Calu3 (cell line): Measurements from ENCODE around the gene ZBTB22. TPM values are rescaled to one million over a fixed set of nuclear protein-coding genes. Genes with fewer than 3 reads are reported as not detected.

Source experiments
- BruUV-seq: library from RNA; stranded (reverse); fragments of 400-500 nt; replicated peaks from 2 replicates; lab custom pipeline; 2021; lab: Mats Ljungman, UMichigan
- CTCF ChIA-PET: fragments of 300-600 bp; sonication (Branson Sonifier 250); formaldehyde crosslinking; loops from one replicate; lab custom pipeline; 2022; ENCODE audit warnings: antibody characterized with exemption; lab: Charles Lee
- DNase-seq: peaks from one replicate; pipeline ENCODE4 v3.0.0; 2022
- H3K27ac Mint-ChIP-seq: one replicate; pipeline ENCODE4 v1.8.0; 2022; ENCODE audit warnings: mixed read lengths; ENCODE audit not compliant: unreplicated experiment
- H3K27me3 Mint-ChIP-seq: one replicate; pipeline ENCODE4 v1.8.0; 2022; ENCODE audit warnings: mixed read lengths; ENCODE audit not compliant: unreplicated experiment
- H3K36me3 Mint-ChIP-seq: one replicate; pipeline ENCODE4 v1.8.0; 2022; ENCODE audit warnings: mild to moderate bottlenecking, moderate library complexity, mixed read lengths; ENCODE audit not compliant: insufficient read depth, unreplicated experiment
- H3K4me1 Mint-ChIP-seq: one replicate; pipeline ENCODE4 v1.8.0; 2022; ENCODE audit warnings: mild to moderate bottlenecking, low read depth, mixed read lengths; ENCODE audit not compliant: unreplicated experiment
- H3K4me3 Mint-ChIP-seq: one replicate; pipeline ENCODE4 v1.8.0; 2022; ENCODE audit warnings: mild to moderate bottlenecking, low read depth, moderate library complexity, mixed read lengths; ENCODE audit not compliant: unreplicated experiment
- H3K9me3 Mint-ChIP-seq: one replicate; pipeline ENCODE4 v1.8.0; 2022; ENCODE audit warnings: low read depth, mixed read lengths; ENCODE audit not compliant: unreplicated experiment
- intact Hi-C: fragments of 100-400 bp; cut with micrococcal nuclease; formaldehyde crosslinking; loops from one replicate; pipeline ENCODE4 v1.10.0; 2022; ENCODE audit not compliant: unreplicated experiment
- total RNA-seq: library from RNA; stranded (reverse); gene quantifications from 2 replicates; pipeline ENCODE4 v1.2.3, GENCODE V29; 2022
- TF ChIP-seq, protein P1 (sequence below): fragments of 200-600 bp; IDR thresholded peaks from one replicate; pipeline ENCODE4 v1.8.0; 2022; ENCODE audit warnings: antibody characterized with exemption; ENCODE audit not compliant: unreplicated experiment

Gene ZBTB22
- total RNA-seq, 1 experiment from 2014 or later = 22.6 TPM

DNA sequence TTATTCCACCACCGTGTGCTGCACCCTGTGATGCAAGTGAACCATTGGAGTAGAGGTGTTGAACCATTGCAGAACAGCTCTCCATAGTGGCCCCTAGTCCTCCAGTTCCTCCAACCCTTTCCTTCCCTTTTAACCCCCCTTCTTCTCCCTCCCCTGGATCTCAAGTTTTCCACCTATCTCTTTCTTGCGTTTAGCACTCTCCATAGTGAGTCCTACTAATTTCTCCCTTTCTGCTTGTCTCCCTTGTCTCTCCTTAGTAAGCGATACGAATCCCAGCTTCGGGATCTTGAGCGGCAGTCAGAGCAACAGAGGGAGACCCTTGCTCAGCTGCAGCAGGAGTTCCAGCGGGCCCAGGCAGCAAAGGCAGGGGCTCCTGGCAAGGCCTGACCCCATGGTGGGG lies 27.1 kb downstream of the ZBTB22 start:
- TF ChIP-seq, protein P1, sequence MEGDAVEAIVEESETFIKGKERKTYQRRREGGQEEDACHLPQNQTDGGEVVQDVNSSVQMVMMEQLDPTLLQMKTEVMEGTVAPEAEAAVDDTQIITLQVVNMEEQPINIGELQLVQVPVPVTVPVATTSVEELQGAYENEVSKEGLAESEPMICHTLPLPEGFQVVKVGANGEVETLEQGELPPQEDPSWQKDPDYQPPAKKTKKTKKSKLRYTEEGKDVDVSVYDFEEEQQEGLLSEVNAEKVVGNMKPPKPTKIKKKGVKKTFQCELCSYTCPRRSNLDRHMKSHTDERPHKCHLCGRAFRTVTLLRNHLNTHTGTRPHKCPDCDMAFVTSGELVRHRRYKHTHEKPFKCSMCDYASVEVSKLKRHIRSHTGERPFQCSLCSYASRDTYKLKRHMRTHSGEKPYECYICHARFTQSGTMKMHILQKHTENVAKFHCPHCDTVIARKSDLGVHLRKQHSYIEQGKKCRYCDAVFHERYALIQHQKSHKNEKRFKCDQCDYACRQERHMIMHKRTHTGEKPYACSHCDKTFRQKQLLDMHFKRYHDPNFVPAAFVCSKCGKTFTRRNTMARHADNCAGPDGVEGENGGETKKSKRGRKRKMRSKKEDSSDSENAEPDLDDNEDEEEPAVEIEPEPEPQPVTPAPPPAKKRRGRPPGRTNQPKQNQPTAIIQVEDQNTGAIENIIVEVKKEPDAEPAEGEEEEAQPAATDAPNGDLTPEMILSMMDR = no peak
- H3K4me3 Mint-ChIP-seq = peak overlapping the region; percentile 81
- intact Hi-C loops = no loop called here
- no TSS peak for BruUV-seq
- DNase-seq = no peak
- H3K27me3 Mint-ChIP-seq = no peaks in the 10 kb centered on the region
- peaks cover 42% of the 10 kb centered on the region for H3K4me1 Mint-ChIP-seq
- CTCF ChIA-PET = interaction anchor here (0.9 to 2.2 kb wide), 2 partner anchors 13 to 27 kb away, joined by 5 to 10 read pairs; partner anchors contain the start of genes B3GALT4 and ZBTB22
- peaks cover 72% of the 10 kb centered on the region for H3K36me3 Mint-ChIP-seq
- peak overlapping the region; percentile 69 for H3K27ac Mint-ChIP-seq
- no peaks in the 10 kb centered on the region for H3K9me3 Mint-ChIP-seq

DNA sequence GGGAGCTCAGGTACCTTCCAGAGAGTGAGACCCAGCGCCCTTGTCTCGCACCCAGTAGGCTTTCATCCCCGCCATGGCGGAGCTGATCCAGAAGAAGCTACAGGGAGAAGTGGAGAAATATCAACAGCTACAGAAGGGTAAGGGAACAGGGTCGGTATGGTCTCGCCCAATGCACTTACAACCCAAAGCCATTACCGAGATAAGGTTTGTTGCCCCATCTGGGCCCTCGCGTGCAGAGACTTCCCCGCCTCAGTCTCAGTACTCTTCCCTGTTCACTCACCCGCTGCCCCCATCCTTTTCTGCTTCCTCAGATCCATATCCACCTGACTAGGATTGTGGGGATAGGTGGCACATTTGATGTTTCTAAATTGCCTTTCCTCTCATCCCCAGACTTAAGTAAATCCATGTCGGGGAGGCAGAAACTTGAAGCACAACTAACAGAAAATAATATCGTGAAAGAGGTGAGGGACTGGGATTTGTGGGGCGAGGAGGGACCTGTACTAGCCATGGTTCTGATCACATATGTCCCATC lies 27.7 kb downstream of the ZBTB22 start:
- TF ChIP-seq, protein P1 = no peak
- no peak for DNase-seq
- Mint-ChIP-seq H3K4me3 (peak overlapping the region; percentile 81), H3K27ac (peak overlapping the region; percentile 69), H3K4me1 (peaks cover 39% of the 10 kb centered on the region), H3K36me3 (peaks cover 70% of the 10 kb centered on the region), H3K27me3 (no peaks in the 10 kb centered on the region), H3K9me3 (no peaks in the 10 kb centered on the region)
- CTCF ChIA-PET = interaction anchor here (1.1 to 2.7 kb wide), 6 partner anchors 8 to 126 kb away, joined by 3 to 11 read pairs (median 10); partner anchors contain the start of genes B3GALT4, RGL2, RPS18 and VPS52
- TSS peak; percentile 90 for BruUV-seq
- intact Hi-C loops = loop anchor here (1.0 kb wide), 1 partner anchor 7 kb away; no protein-coding TSS in a partner anchor

DNA sequence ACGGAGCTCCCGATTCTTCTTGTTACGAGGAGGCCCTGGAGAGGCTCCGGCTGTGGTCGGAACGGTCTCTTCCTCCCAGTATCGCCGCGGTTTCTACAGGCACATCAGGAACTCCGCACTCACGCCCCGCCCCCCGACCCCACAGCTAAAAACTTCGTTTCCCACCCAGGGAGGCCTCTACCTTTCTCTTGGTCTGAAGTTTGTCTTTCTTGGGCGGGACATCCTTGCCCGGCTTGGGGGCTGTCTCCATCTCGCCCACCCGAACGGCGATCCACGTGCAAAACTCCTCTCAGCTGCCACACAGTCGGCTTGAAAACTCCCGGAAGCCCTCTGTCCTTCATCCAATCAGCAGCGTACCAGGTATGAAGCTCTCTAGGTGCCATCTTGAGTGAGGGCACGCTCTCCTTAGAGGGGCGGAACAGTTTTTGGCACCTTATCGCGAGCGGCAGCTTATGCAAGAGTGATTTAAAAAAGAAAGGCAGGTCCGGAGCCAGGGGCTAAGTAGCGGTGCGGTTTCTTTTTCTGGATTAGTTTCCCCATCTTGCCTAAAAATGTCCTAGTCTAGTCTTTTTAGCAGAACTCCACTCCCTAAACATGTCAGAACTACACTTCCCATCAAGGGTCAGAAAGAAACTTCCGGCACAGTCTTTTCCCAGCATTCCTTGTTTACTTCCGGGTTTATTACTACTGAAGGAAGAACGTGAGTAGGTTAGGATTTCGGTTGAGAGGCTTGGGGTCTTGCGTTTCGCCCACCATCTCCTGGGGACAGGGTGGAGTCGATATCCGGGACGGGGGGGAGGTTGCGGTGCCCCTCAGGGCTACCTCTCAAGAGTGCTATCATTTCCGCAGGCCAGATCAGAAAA lies 28.4 kb downstream of the ZBTB22 start, which contains the start of the genes PFDN6 and WDR46:
TSS of gene PFDN6 (plus strand) at position 681 of the 863 bp plus-strand sequence. CDS start 256 bp downstream, outside the sequence.
TSS of gene WDR46 (minus strand) at position 319 of the 863 bp plus-strand sequence. CDS start at position 250, 69 bp downstream.
- no peaks in the 10 kb centered on the region for H3K9me3 Mint-ChIP-seq
- CTCF ChIA-PET = interaction anchor here (0.5 to 2.7 kb wide), 13 partner anchors 9 to 296 kb away, joined by 3 to 14 read pairs (median 5); partner anchors contain the start of genes B3GALT4, RGL2, RPS18 and VPS52
- peak within 1 kb of the TSS; percentile 81 for H3K4me3 Mint-ChIP-seq
- peak; percentile 82 for DNase-seq
- no peaks in the 10 kb centered on the region for H3K27me3 Mint-ChIP-seq
- TF ChIP-seq, protein P1 = no peak
- H3K27ac Mint-ChIP-seq = peak within 1 kb of the TSS; percentile 69
- H3K4me1 Mint-ChIP-seq = peaks cover 39% of the 10 kb centered on the region
- H3K36me3 Mint-ChIP-seq = peaks cover 72% of the 10 kb centered on the region
- intact Hi-C loops = loop anchor here (1.0 kb wide), 1 partner anchor 8 kb away; no protein-coding TSS in a partner anchor
- no TSS peak for BruUV-seq
